H9 (cell line): ENCODE measurements around the gene LCNL1. TPM values are rescaled to one million over a fixed set of nuclear protein-coding genes. Genes with fewer than 3 reads are reported as not detected.

Experiments
- DNase-seq: peaks from one replicate; pipeline ENCODE4 v3.0.0-alpha.2; 2017
- H2AFZ ChIP-seq: one replicate; pipeline ENCODE4 v1.6.1; 2013; ENCODE audit warnings: mild to moderate bottlenecking, low read length, control low read depth, moderate library complexity
- H2AK5ac ChIP-seq: 2 replicates; pipeline ENCODE4 v1.6.1; 2013; ENCODE audit warnings: low read length, control low read depth, mixed read lengths; ENCODE audit not compliant: insufficient read length
- H2BK120ac ChIP-seq: one replicate; pipeline ENCODE4 v1.6.1; 2013; ENCODE audit warnings: low read depth, mild to moderate bottlenecking, low read length, control low read depth, inconsistent platforms; ENCODE audit not compliant: poor library complexity, severe bottlenecking
- H2BK12ac ChIP-seq: 2 replicates; pipeline ENCODE4 v1.6.1; 2013; ENCODE audit warnings: low read length, control low read depth, mixed read lengths, low read depth; ENCODE audit not compliant: insufficient read length
- H2BK15ac ChIP-seq: 2 replicates; pipeline ENCODE4 v1.6.1; 2013; ENCODE audit warnings: low read depth, low read length, control low read depth
- H2BK20ac ChIP-seq: one replicate; pipeline ENCODE4 v1.6.1; 2013; ENCODE audit warnings: low read depth, mild to moderate bottlenecking, low read length, control low read depth, inconsistent platforms; ENCODE audit not compliant: poor library complexity, severe bottlenecking
- H2BK5ac ChIP-seq: 2 replicates; pipeline ENCODE4 v1.6.1; 2013; ENCODE audit warnings: low read length, control low read depth, mixed read lengths; ENCODE audit not compliant: insufficient read length
- H3K14ac ChIP-seq: 2 replicates; pipeline ENCODE4 v1.6.1; 2013; ENCODE audit warnings: low read length, control low read depth; ENCODE audit not compliant: insufficient read depth
- H3K18ac ChIP-seq: 2 replicates; pipeline ENCODE4 v1.6.1; 2013; ENCODE audit warnings: low read depth, mild to moderate bottlenecking, mixed read lengths, low read length, control low read depth; ENCODE audit not compliant: insufficient read length
- H3K23ac ChIP-seq: 2 replicates; pipeline ENCODE4 v1.6.1; 2013; ENCODE audit warnings: low read length, control low read depth, mixed read lengths, low read depth; ENCODE audit not compliant: insufficient read length
- H3K23me2 ChIP-seq: 2 replicates; pipeline ENCODE4 v1.6.1; 2013; ENCODE audit warnings: low read depth, mild to moderate bottlenecking, mixed read lengths, low read length, control low read depth; ENCODE audit not compliant: insufficient read length, poor library complexity, severe bottlenecking
- H3K27ac ChIP-seq: 2 replicates; pipeline ENCODE4 v1.5.1; 2013; ENCODE audit warnings: low read length, control low read depth, mixed read lengths, low read depth; ENCODE audit not compliant: insufficient read length
- H3K27me3 ChIP-seq: 2 replicates; pipeline ENCODE4 v1.6.1; 2013; ENCODE audit warnings: low read length, control low read depth, inconsistent platforms; ENCODE audit not compliant: insufficient read depth
- H3K4ac ChIP-seq: 2 replicates; pipeline ENCODE4 v1.6.1; 2013; ENCODE audit warnings: low read depth, mild to moderate bottlenecking, control low read depth, inconsistent platforms, low read length, moderate library complexity
- H3K4me1 ChIP-seq: 2 replicates; pipeline ENCODE4 v1.6.1; 2013; ENCODE audit warnings: low read length, control low read depth, inconsistent platforms; ENCODE audit not compliant: insufficient read depth
- H3K4me2 ChIP-seq: 2 replicates; pipeline ENCODE4 v1.6.1; 2013; ENCODE audit warnings: low read length, control low read depth, mixed read lengths; ENCODE audit not compliant: insufficient read length, insufficient read depth
- H3K56ac ChIP-seq: 2 replicates; pipeline ENCODE4 v1.6.1; 2013; ENCODE audit warnings: low read depth, mild to moderate bottlenecking, mixed read lengths, low read length, control low read depth; ENCODE audit not compliant: insufficient read length
- H3K79me1 ChIP-seq: 2 replicates; pipeline ENCODE4 v1.6.1; 2013; ENCODE audit warnings: low read depth, mild to moderate bottlenecking, moderate library complexity, low read length, control low read depth, inconsistent platforms; ENCODE audit not compliant: insufficient read depth, poor library complexity, severe bottlenecking
- H3K79me2 ChIP-seq: 2 replicates; pipeline ENCODE4 v1.6.1; 2013; ENCODE audit warnings: low read length, control low read depth, inconsistent platforms; ENCODE audit not compliant: insufficient read depth
- H3K9ac ChIP-seq: 2 replicates; pipeline ENCODE4 v1.6.1; 2013; ENCODE audit warnings: low read length, control low read depth, mixed read lengths; ENCODE audit not compliant: insufficient read length; ENCODE audit errors: extremely low read depth
- H3K9me3 ChIP-seq: one replicate; pipeline ENCODE4 v1.6.1; 2013; ENCODE audit warnings: low read depth, low read length, inconsistent platforms; ENCODE audit not compliant: control insufficient read depth
- H3T11ph ChIP-seq: one replicate; pipeline ENCODE4 v1.6.1; 2013; ENCODE audit warnings: mild to moderate bottlenecking, low read length, control low read depth, inconsistent platforms
- H4K20me1 ChIP-seq: one replicate; pipeline ENCODE4 v1.6.1; 2013; ENCODE audit not compliant: control insufficient read depth, insufficient read length, insufficient read depth
- H4K5ac ChIP-seq: 2 replicates; pipeline ENCODE4 v1.6.1; 2013; ENCODE audit warnings: low read depth, mild to moderate bottlenecking, mixed read lengths, low read length, control low read depth; ENCODE audit not compliant: insufficient read length
- H4K8ac ChIP-seq: replicated peaks from 2 replicates; pipeline ENCODE4 v1.6.1; 2013; ENCODE audit warnings: low read length, control low read depth, mixed read lengths, low read depth; ENCODE audit not compliant: insufficient read length
- H4K91ac ChIP-seq: 2 replicates; pipeline ENCODE4 v1.6.1; 2013; ENCODE audit warnings: low read depth, mild to moderate bottlenecking, moderate library complexity, mixed read lengths, low read length, control low read depth; ENCODE audit not compliant: insufficient read length
- H3K27ac Mint-ChIP-seq, 3 experiments: 2 replicates in 2 of 3; 3 replicates in 1 of 3; pipeline ENCODE4 v1.8.0; 2020 to 2021; ENCODE audit warnings: mixed read lengths in 3 of 3, mild to moderate bottlenecking in 1 of 3, moderate library complexity in 1 of 3
- H3K27me3 Mint-ChIP-seq: 2 replicates; pipeline ENCODE4 v1.8.0; 2021; ENCODE audit warnings: low read depth, mild to moderate bottlenecking, moderate library complexity, mixed read lengths
- H3K36me3 Mint-ChIP-seq, 3 experiments: 2 replicates in 2 of 3; 3 replicates in 1 of 3; pipeline ENCODE4 v1.8.0; 2020 to 2021; ENCODE audit warnings: low read depth in 3 of 3, mixed read lengths in 3 of 3; ENCODE audit not compliant: insufficient read depth in 1 of 3
- H3K4me1 Mint-ChIP-seq, 2 experiments: 2 replicates each; pipeline ENCODE4 v1.8.0; 2020; ENCODE audit warnings: mixed read lengths in 2 of 2
- H3K4me3 Mint-ChIP-seq, 2 experiments: 2 replicates in 1 of 2; 3 replicates in 1 of 2; pipeline ENCODE4 v1.8.0; 2020 to 2021; ENCODE audit warnings: mild to moderate bottlenecking in 2 of 2, mixed read lengths in 2 of 2, moderate library complexity in 1 of 2
- H3K9me3 Mint-ChIP-seq, 2 experiments: 2 replicates in 1 of 2; 3 replicates in 1 of 2; pipeline ENCODE4 v1.8.0; 2020; ENCODE audit warnings: mild to moderate bottlenecking in 2 of 2, mixed read lengths in 2 of 2, moderate library complexity in 1 of 2
- CTCF ChIP-seq: fragments of 200-600 bp; sonication (generic); conservative IDR thresholded peaks from 3 replicates; pipeline ENCODE4 v1.8.0; 2021; ENCODE audit warnings: antibody characterized with exemption, mild to moderate bottlenecking
- WGBS: extraction: QIAGEN DNeasy Blood & Tissue Kit; methylation state at CpG from one replicate; pipeline ENCODE4 v1.1.7; 2013; ENCODE audit warnings: missing lambda C conversion rate, low lambda C conversion rate, mixed read lengths; ENCODE audit not compliant: insufficient read length; ENCODE audit errors: extremely low coverage; 5-methylcytosine and 5-hydroxymethylcytosine counted together
- total RNA-seq: library from RNA; stranded (reverse); gene quantifications from 2 replicates; pipeline ENCODE4 v1.2.1, GENCODE V29; 2021

The LCNL1 gene
- total RNA-seq, 1 experiment from 2014 or later: 0.20 TPM

GRCh38 chr9:137016436-137016835, 33.6 kb downstream of the LCNL1 start:
- no peaks in the 10 kb centered on the region for H3K4me1 ChIP-seq
- Mint-ChIP-seq H3K4me1 (no peaks in the 10 kb centered on the region; a peak in 1 of 4 replicates), H3K27ac (no peak overlapping the region)

More at GRCh38 chr9:137016436-137016835, 33.6 kb downstream of the LCNL1 start:
- TF ChIP-seq CTCF: no peak
- no peak overlapping the region for H3K27ac ChIP-seq
- no peak overlapping the region for H2BK120ac ChIP-seq
- H2BK15ac ChIP-seq: no peak overlapping the region
- H3K79me2 ChIP-seq: no peaks in the 10 kb centered on the region
- Mint-ChIP-seq H3K27me3 (no peaks in the 10 kb centered on the region; the same call in 1 of the 2 replicates), H3K36me3 (peaks cover 4 to 13% (median 6%) of the 10 kb centered on the region in 3 experiments; a peak in 5 of 7 replicates), H3K9me3 (no peaks in the 10 kb centered on the region), H3K4me3 (no peak overlapping the region)
- no peak overlapping the region for H3T11ph ChIP-seq
- no peak overlapping the region; the same call in 1 of the 2 replicates for H3K14ac ChIP-seq
- peaks cover 2% of the 10 kb centered on the region for H4K20me1 ChIP-seq
- no peaks in the 10 kb centered on the region for H3K27me3 ChIP-seq
- no peaks in the 10 kb centered on the region for H3K79me1 ChIP-seq
- no peak overlapping the region for H2AK5ac ChIP-seq
- no peaks in the 10 kb centered on the region for H3K9me3 ChIP-seq
- H4K8ac ChIP-seq: no peak overlapping the region
- H2BK20ac ChIP-seq: no peak overlapping the region
- DNase-seq: no peak
- no peak overlapping the region for H3K18ac ChIP-seq
- no peak overlapping the region for H3K4ac ChIP-seq
- no CpG with 5 or more reads among the region's 16 CpGs for WGBS
- no peak overlapping the region for H2BK5ac ChIP-seq
- H3K4me2 ChIP-seq: no peak overlapping the region
- H3K23me2 ChIP-seq: no peaks in the 10 kb centered on the region
- no peak overlapping the region for H2BK12ac ChIP-seq
- H4K5ac ChIP-seq: no peak overlapping the region
- H4K91ac ChIP-seq: no peak overlapping the region
- no peak overlapping the region for H3K56ac ChIP-seq
- H3K9ac ChIP-seq: no peak overlapping the region
- no peak overlapping the region for H3K23ac ChIP-seq
- no peak overlapping the region for H2AFZ ChIP-seq
